Sigmoid colon (tissue), 3 donors: ENCODE data around the gene PPP4C.

ENCODE experiments used
- CTCF ChIP-seq, 4 experiments: fragments of 450-650 bp in 3 of 4; fragments of 200-600 bp in 1 of 4; IDR thresholded peaks; one replicate each; pipeline ENCODE4 v1.5.1; 2016 to 2019; ENCODE audit warnings: antibody characterized with exemption in 4 of 4, mild to moderate bottlenecking in 3 of 4, moderate library complexity in 2 of 4
- POLR2A ChIP-seq, 2 donors: fragments of 450-650 bp; IDR thresholded peaks; one replicate each; pipeline ENCODE4 v1.6.1; 2016; ENCODE audit warnings: antibody characterized with exemption in 2 of 2, mild to moderate bottlenecking in 2 of 2, moderate library complexity in 2 of 2

DNA sequence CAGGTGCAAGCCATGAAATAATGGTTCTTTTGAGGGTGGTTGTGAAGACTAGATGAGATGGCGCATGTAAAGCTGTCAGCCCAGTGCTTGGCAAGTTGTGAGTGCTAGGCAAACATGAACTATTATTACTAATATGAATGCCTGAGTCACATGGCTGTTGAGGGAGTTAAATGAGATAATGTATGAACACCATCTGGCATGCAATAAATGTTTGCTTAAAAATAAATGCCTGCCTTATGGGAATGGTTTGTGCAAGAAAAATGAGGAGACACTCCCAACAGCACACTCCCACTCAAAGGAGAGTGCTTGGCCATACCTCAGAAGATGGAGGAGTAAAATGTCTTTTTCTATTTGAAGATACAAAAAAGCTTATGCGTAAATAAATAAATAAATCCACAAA is 43.6 kb downstream of the PPP4C start:
- TF ChIP-seq CTCF (IDR thresholded peaks at IDR 0.05) = no peak
- TF ChIP-seq POLR2A (IDR thresholded peaks at IDR 0.05) = no peak
